ENCODE data around the gene DPYSL5. TPM values are rescaled to one million over a fixed set of nuclear protein-coding genes. Genes with fewer than 3 reads are reported as not detected.

DPYSL5 gene
- total RNA-seq, 2 donors from 2014 or later: not detected

GRCh38 chr2:26948800-26949199 is 100.9 kb downstream of the DPYSL5 start:
- no peaks in the 10 kb centered on the region for H3K27me3 ChIP-seq (replicated peaks; ENCODE audit: insufficient read depth)
- DNase-seq (ENCODE audit: low spot score): no peak

GRCh38 chr2:26950246-26950645 is 102.3 kb downstream of the DPYSL5 start:
- no peak overlapping the region for H3K4me3 ChIP-seq
- no peaks in the 10 kb centered on the region for H3K36me3 ChIP-seq
- DNase-seq (ENCODE audit: low spot score) (no peak), ATAC-seq (ENCODE audit: insufficient number of reproducible peaks, low FRiP score, low read depth) (no peak)
- no peaks in the 10 kb centered on the region for H3K9me3 ChIP-seq
- no peaks in the 10 kb centered on the region for H3K4me1 ChIP-seq (ENCODE audit: control insufficient read depth in 1 of 2, low read depth in 2 of 2)
- H3K27ac ChIP-seq: no peak overlapping the region
- no peaks in the 10 kb centered on the region for H3K27me3 ChIP-seq (replicated peaks; ENCODE audit: insufficient read depth)
- TF ChIP-seq CTCF (IDR thresholded peaks at IDR 0.05): no peak

More at GRCh38 chr2:26948800-26949199, 100.9 kb downstream of the DPYSL5 start:
- TF ChIP-seq CTCF (IDR thresholded peaks at IDR 0.05): no peak
- no peaks in the 10 kb centered on the region for H3K4me1 ChIP-seq (ENCODE audit: control insufficient read depth in 1 of 2, low read depth in 2 of 2)
- no peaks in the 10 kb centered on the region for H3K36me3 ChIP-seq
- no peak overlapping the region for H3K4me3 ChIP-seq
- no peaks in the 10 kb centered on the region for H3K9me3 ChIP-seq
- no peak overlapping the region for H3K27ac ChIP-seq
- no peak for ATAC-seq (ENCODE audit: insufficient number of reproducible peaks, low FRiP score, low read depth)

GRCh38 chr2:26951236-26951635 is 103.3 kb downstream of the DPYSL5 start:
- ATAC-seq (ENCODE audit: insufficient number of reproducible peaks, low FRiP score, low read depth): no peak
- no peaks in the 10 kb centered on the region for H3K27me3 ChIP-seq (replicated peaks; ENCODE audit: insufficient read depth)

GRCh38 chr2:26952374-26952773 is 104.4 kb downstream of the DPYSL5 start:
- ATAC-seq (ENCODE audit: insufficient number of reproducible peaks, low FRiP score, low read depth) (no peak), DNase-seq (ENCODE audit: low spot score) (no peak)
- no peak overlapping the region for H3K4me3 ChIP-seq
- no peaks in the 10 kb centered on the region for H3K4me1 ChIP-seq (ENCODE audit: control insufficient read depth in 1 of 2, low read depth in 2 of 2)
- H3K36me3 ChIP-seq: no peaks in the 10 kb centered on the region
- H3K9me3 ChIP-seq: no peaks in the 10 kb centered on the region
- no peaks in the 10 kb centered on the region for H3K27me3 ChIP-seq (replicated peaks; ENCODE audit: insufficient read depth)
- no peak for TF ChIP-seq CTCF (IDR thresholded peaks at IDR 0.05)
- no peak overlapping the region for H3K27ac ChIP-seq

More at GRCh38 chr2:26951236-26951635, 103.3 kb downstream of the DPYSL5 start:
- Histone ChIP-seq H3K9me3 (no peaks in the 10 kb centered on the region), H3K4me3 (no peak overlapping the region), H3K27ac (no peak overlapping the region), H3K4me1 (ENCODE audit: control insufficient read depth in 1 of 2, low read depth in 2 of 2) (no peaks in the 10 kb centered on the region), H3K36me3 (no peaks in the 10 kb centered on the region)
- TF ChIP-seq CTCF (IDR thresholded peaks at IDR 0.05): no peak
- no peak for DNase-seq (ENCODE audit: low spot score)

- TF ChIP-seq CTCF (IDR thresholded peaks at IDR 0.05): no peak
These were observed 106.2 kb downstream of the DPYSL5 start for GRCh38 chr2:26954135-26954534.

More at GRCh38 chr2:26954135-26954534, 106.2 kb downstream of the DPYSL5 start:
- H3K36me3 ChIP-seq: no peaks in the 10 kb centered on the region
- ATAC-seq (ENCODE audit: insufficient number of reproducible peaks, low FRiP score, low read depth) (no peak), DNase-seq (ENCODE audit: low spot score) (no peak)
- H3K4me1 ChIP-seq (ENCODE audit: control insufficient read depth in 1 of 2, low read depth in 2 of 2): no peaks in the 10 kb centered on the region
- H3K27ac ChIP-seq: no peak overlapping the region
- H3K27me3 ChIP-seq (replicated peaks; ENCODE audit: insufficient read depth): no peaks in the 10 kb centered on the region
- H3K4me3 ChIP-seq: no peak overlapping the region
- H3K9me3 ChIP-seq: no peaks in the 10 kb centered on the region

Measured in thoracic aorta (tissue), 2 donors.